ENCODE results near the gene TNFAIP3.

The TNFAIP3 gene

GRCh38 chr6:137925141-137925698 is 58.2 kb downstream of the TNFAIP3 start:
- DNase-seq (ENCODE audit: low read depth), result no peak

- no peak for DNase-seq (ENCODE audit: low read depth)
Observed at GRCh38 chr6:137926207-137926731, 59.2 kb downstream of the TNFAIP3 start.

DNA sequence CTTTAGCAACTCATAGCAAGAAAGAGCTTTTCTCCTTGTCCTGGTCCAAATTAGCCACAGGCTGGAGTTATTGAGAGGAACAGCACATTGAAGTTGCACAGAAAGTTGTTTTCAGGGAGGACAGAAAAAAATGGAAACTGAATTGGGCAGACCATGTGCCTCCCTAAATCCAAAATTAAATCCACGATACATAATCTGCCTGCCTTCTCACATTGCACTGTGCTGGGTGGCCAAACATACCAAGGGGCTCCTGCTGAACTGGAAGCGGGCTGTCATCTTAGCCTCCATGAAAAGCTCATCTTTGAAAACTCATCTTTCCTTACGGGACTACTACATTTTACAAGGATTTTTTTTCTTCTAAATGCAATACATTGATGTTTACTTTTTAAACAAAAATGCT is 59.9 kb downstream of the TNFAIP3 start:
- no peak for DNase-seq (ENCODE audit: low read depth)

DNA sequence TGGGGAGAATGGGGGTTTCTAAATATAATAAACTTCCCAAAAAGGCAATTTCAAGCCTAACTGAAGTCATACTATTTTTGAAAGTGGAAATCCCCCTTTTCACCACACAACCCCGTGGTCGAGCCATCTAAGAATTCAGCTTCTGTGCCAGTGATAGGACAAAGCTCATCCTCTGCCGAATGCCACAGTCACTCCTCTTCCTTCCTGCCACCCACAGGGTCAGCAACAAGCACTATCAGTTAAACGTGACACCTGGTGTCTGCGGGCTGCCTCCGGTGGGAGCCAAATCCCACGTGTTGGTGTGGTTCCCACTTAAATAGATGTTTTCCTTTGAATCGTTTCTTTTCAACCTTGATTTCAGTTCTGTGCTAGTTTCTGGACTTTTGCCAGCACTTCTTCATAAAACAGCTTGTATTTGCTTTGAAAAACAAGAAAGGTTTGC is 60.7 kb downstream of the TNFAIP3 start:
- DNase-seq (ENCODE audit: low read depth), result no peak

DNA sequence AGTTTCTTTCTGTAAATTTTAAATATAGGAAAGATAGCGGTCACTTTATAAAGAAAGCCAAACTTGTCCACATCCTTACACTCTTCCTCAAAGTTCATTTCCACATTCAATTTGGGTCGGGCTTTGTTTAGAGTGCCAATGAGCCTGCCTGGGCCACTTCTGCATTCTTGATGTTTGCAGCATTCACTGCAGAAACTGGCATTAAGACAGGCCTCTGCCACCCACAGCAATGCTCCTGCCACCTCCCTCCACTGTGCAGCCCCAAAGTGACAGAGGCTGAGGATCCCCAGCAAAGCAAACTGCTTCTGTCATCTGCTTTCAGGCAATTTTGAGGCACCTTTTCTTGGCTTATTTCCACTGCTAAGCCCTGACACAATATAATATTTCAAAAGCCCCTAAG is 61.2 kb downstream of the TNFAIP3 start:
- no peak for DNase-seq (ENCODE audit: low read depth)

DNA sequence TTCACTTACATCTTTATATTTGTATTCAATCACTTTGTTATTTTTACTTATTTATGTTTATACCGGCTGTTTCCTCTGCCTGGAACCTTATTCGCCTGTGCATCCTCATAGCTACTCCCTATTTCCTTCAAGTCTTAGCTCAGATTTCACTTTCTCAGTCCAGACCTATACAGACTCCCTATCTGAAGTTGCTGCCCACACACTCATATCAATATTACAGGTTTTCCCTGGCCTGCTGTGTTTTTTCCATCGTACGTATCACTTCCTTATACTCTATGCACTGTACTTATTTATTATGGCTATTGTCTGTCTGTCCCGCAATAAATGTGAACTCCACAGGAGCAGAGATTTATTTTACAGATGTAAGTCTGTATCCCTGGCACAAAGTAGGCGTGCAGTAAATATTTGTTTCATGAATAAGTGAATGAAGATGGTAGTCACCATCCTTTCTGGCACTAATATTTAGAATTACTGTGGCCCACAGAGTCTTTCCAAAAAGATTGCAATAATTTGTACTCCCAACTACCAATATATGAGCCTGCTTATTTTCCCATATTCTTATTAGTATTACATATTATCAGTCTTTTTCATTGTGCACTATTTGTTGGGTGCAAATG is 64.9 kb downstream of the TNFAIP3 start:
- DNase-seq (ENCODE audit: low read depth), result no peak

All from stimulated activated CD8-positive, alpha-beta memory T cell treated with anti-CD3 and anti-CD28 coated beads, Interleukin-15, amount 100 ng/mL, for 24 hours (primary cell).